GM12878 (cell line): ENCODE measurements around the gene MICALL2. TPM values are rescaled to one million over a fixed set of nuclear protein-coding genes. Genes with fewer than 3 reads are reported as not detected.

Source experiments
- ATAC-seq: fragments of 200-7000 bp; cut with Tn5 transposase; 3 replicates; pipeline ENCODE4 v1.9.1; 2020; ENCODE audit warnings: mild to moderate bottlenecking, moderate library complexity
- BruUV-seq: library from RNA; stranded (reverse); fragments of 400-500 nt; replicated peaks from 2 replicates; lab custom pipeline; 2021; lab: Mats Ljungman, UMichigan
- CTCF ChIA-PET: fragments of 300-600 bp; sonication (Branson Sonifier 250); formaldehyde crosslinking; extraction: SDS; loops from one replicate; lab custom pipeline; 2021; ENCODE audit warnings: inconsistent platforms; lab: Yijun Ruan, JAX
- POLR2A ChIA-PET: fragments of 350-600 bp; formaldehyde crosslinking; extraction: SDS; loops from one replicate; lab custom pipeline; 2021; ENCODE audit warnings: inconsistent platforms; lab: Charles Lee
- RAD21 ChIA-PET: fragments of 300-600 bp; sonication (Branson Sonifier 250); formaldehyde crosslinking; loops from one replicate; lab custom pipeline; 2023; ENCODE audit warnings: antibody characterized with exemption; ENCODE audit not compliant: unreplicated experiment; lab: Charles Lee
- SMC1A ChIA-PET: fragments of 300-600 bp; sonication (Branson Sonifier 250); formaldehyde crosslinking; loops from one replicate; lab custom pipeline; 2023; ENCODE audit not compliant: unreplicated experiment, uncharacterized antibody; lab: Charles Lee
- DNase-seq: peaks from one replicate; pipeline ENCODE4 v3.0.0-alpha.2; 2011; ENCODE audit warnings: low read depth, low spot score
- FAIRE-seq: peaks from 3 replicates; lab custom pipeline; 2011; peaks lifted over from hg19 to GRCh38; lab: Jason Lieb, UNC
- H2AFZ ChIP-seq: 2 replicates; pipeline ENCODE4 v1.6.0; 2011; ENCODE audit warnings: low read depth, low read length, control low read depth; ENCODE audit not compliant: control insufficient read depth
- H3K27ac ChIP-seq: 2 replicates; pipeline ENCODE4 v1.5.1; 2011; ENCODE audit warnings: control low read depth; ENCODE audit not compliant: control insufficient read depth, insufficient read depth
- H3K27me3 ChIP-seq, 2 experiments: replicated peaks in 1 of 2; 2 replicates each; pipeline versions ENCODE4 v1.6.0 to v1.6.1; 2011; ENCODE audit warnings: low read length in 1 of 2; ENCODE audit not compliant: control insufficient read depth in 2 of 2, insufficient read depth in 2 of 2
- H3K36me3 ChIP-seq, 2 experiments: 2 replicates each; pipeline ENCODE4 v1.5.1; 2011; ENCODE audit warnings: low read length in 1 of 2; ENCODE audit not compliant: control insufficient read depth in 2 of 2, insufficient read depth in 2 of 2
- H3K4me1 ChIP-seq: 2 replicates; pipeline ENCODE4 v1.6.1; 2011; ENCODE audit warnings: mild to moderate bottlenecking, low read length, moderate library complexity, mixed read lengths; ENCODE audit not compliant: control insufficient read depth, insufficient read depth
- H3K4me2 ChIP-seq: 2 replicates; pipeline ENCODE4 v1.6.0; 2011; ENCODE audit warnings: control low read depth; ENCODE audit not compliant: control insufficient read depth, insufficient read depth
- H3K4me3 ChIP-seq: fragments of 200-600 bp; sonication (generic); 2 replicates; pipeline ENCODE4 v1.5.1; 2016
- H3K79me2 ChIP-seq: 2 replicates; pipeline ENCODE4 v1.6.0; 2011; ENCODE audit warnings: low read length; ENCODE audit not compliant: control insufficient read depth, insufficient read depth
- H3K9ac ChIP-seq: 2 replicates; pipeline ENCODE4 v1.8.0; 2011; ENCODE audit warnings: low read length, control low read depth, mixed read lengths; ENCODE audit not compliant: control insufficient read depth, insufficient read depth
- H3K9me3 ChIP-seq: replicated peaks from 3 replicates; pipeline ENCODE4 v1.5.1; 2011; ENCODE audit warnings: mild to moderate bottlenecking, low read length; ENCODE audit not compliant: control insufficient read depth, insufficient read depth
- H4K20me1 ChIP-seq: 2 replicates; pipeline ENCODE4 v1.6.0; 2011; ENCODE audit not compliant: control insufficient read depth, insufficient read depth
- BACH1 ChIP-seq: fragments of 450-650 bp; IDR thresholded peaks from 2 replicates; pipeline ENCODE4 v1.6.1; 2017; ENCODE audit warnings: mild to moderate bottlenecking, borderline replicate concordance
- BRCA1 ChIP-seq: IDR thresholded peaks from 2 replicates; pipeline ENCODE4 v1.6.1; 2011; ENCODE audit warnings: low read depth, low read length, improper control_type of control experiment
- E2F4 ChIP-seq: IDR thresholded peaks from 2 replicates; pipeline ENCODE4 v1.6.1; 2012; ENCODE audit warnings: low read depth, low read length, improper control_type of control experiment
- EED ChIP-seq: sonication (generic); IDR thresholded peaks from 2 replicates; pipeline ENCODE4 v1.6.1; 2016; ENCODE audit warnings: antibody characterized with exemption, low read depth
- EP300 ChIP-seq, 2 experiments: fragments of 150-350 bp in 1 of 2; IDR thresholded peaks; 2 replicates each; pipeline ENCODE4 v1.6.1; 2011 to 2012; ENCODE audit warnings: low read depth in 2 of 2, low read length in 2 of 2, borderline replicate concordance in 1 of 2, improper control_type of control experiment in 1 of 2, inconsistent platforms in 1 of 2; ENCODE audit not compliant: control insufficient read depth in 1 of 2
- KAT2A ChIP-seq: conservative IDR thresholded peaks from 2 replicates; pipeline ENCODE4 v1.6.1; 2011; ENCODE audit warnings: low read depth, low read length; ENCODE audit not compliant: control insufficient read depth
- SIN3A ChIP-seq: IDR thresholded peaks from 2 replicates; pipeline ENCODE4 v1.6.1; 2012; ENCODE audit warnings: low read depth, low read length, improper control_type of control experiment
- TCF3 ChIP-seq: IDR thresholded peaks from 2 replicates; pipeline ENCODE4 v1.6.1; 2012; ENCODE audit warnings: low read depth, mild to moderate bottlenecking, low read length, borderline replicate concordance; ENCODE audit not compliant: insufficient read depth
- TCF7 ChIP-seq: IDR thresholded peaks from 2 replicates; pipeline ENCODE4 v1.6.1; 2014; ENCODE audit warnings: antibody characterized with exemption, borderline replicate concordance
- ZBED1 ChIP-seq: IDR thresholded peaks from 2 replicates; pipeline ENCODE4 v1.6.1; 2016; ENCODE audit warnings: borderline replicate concordance
- WGBS: methylation state at CpG from one replicate; pipeline ENCODE4 v1.1.6; 2016; ENCODE audit warnings: low lambda C conversion rate; ENCODE audit not compliant: insufficient replicate concordance, insufficient coverage; ENCODE audit errors: missing lambda C conversion rate; 5-methylcytosine and 5-hydroxymethylcytosine counted together
- in situ Hi-C: fragments of 300-500 bp; cut with MboI; formaldehyde crosslinking; loops from 9 replicates; pipeline ENCODE4 v1.14.3; 2018; ENCODE audit warnings: mixed read lengths
- intact Hi-C: fragments of 100-400 bp; cut with micrococcal nuclease; formaldehyde crosslinking; loops from one replicate; pipeline ENCODE4 v1.14.2; 2022; ENCODE audit not compliant: unreplicated experiment
- polyA plus RNA-seq, 11 experiments: library from polyadenylated mRNA; depleted of rRNA in 4 of 11; unstranded in 6 of 11; stranded (reverse) in 5 of 11; fragments of >200 nt; fragmentation: Nextera tagmentation in 4 of 11; fragmentation: Illumina TruSeq in 1 of 11; extraction: Ambion mirVana in 4 of 11; extraction: Trizol in 1 of 11; gene quantifications; 1 replicate in 1 of 11; 2 replicates in 10 of 11; pipeline versions ENCODE4 v1.2.1 to v1.2.3, GENCODE V29; 2011 to 2016; ENCODE audit warnings: inconsistent platforms in 2 of 11, missing spikeins in 2 of 11, low read depth in 1 of 11
- total RNA-seq, 4 experiments: library from RNA; depleted of rRNA in 3 of 4; stranded (reverse); fragments of >200 nt in 3 of 4; fragmentation: Illumina TruSeq in 1 of 4; extraction: Trizol in 1 of 4; gene quantifications; 2 replicates each; pipeline versions ENCODE4 v1.2.1 to v1.2.3, GENCODE V29; 2013 to 2021
- TF ChIP-seq, protein P1 (sequence below): fragments of 450-650 bp; IDR thresholded peaks from 2 replicates; pipeline ENCODE4 v1.6.1; 2016; ENCODE audit warnings: mild to moderate bottlenecking

Gene MICALL2
- total and polyA plus RNA-seq, 10 of the 15 experiments (the other 5 are each of a cell fraction or from before 2014, with no cell fraction given), result 0.04 to 1.7 (median 0.83) TPM; not detected in 3

DNA sequence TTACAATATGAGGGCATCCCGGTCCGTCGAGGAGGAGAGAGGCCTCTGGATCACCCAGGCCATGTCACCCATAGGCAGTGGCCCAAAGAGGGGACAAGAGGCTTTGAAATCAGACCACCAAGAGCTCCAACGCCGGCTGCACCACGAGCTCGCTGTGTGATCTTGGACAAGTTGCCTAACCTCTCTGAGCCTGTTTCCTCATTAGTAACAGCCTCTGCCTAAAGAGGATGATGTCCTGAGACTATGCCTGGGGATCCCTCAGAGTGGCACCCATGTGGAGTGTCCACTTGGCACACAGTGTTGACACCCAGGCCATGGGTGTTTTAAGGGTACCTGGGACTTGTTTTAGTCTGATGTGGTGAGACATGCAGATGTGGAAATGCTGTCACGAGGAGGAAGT is 50.8 kb downstream of the MICALL2 start:
- TF ChIP-seq ZBED1, result no peak
- TF ChIP-seq EP300 (IDR thresholded peaks at IDR 0.05; ENCODE audit: borderline replicate concordance in 1 of 2, control insufficient read depth in 1 of 2, low read depth in 2 of 2, low read length in 2 of 2), result no peak
- TF ChIP-seq BACH1, result no peak
- TF ChIP-seq SIN3A, result no peak
- TF ChIP-seq E2F4, result no peak
- TF ChIP-seq, protein P1, sequence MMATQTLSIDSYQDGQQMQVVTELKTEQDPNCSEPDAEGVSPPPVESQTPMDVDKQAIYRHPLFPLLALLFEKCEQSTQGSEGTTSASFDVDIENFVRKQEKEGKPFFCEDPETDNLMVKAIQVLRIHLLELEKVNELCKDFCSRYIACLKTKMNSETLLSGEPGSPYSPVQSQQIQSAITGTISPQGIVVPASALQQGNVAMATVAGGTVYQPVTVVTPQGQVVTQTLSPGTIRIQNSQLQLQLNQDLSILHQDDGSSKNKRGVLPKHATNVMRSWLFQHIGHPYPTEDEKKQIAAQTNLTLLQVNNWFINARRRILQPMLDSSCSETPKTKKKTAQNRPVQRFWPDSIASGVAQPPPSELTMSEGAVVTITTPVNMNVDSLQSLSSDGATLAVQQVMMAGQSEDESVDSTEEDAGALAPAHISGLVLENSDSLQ, result no peak
- no peak for TF ChIP-seq EED
- no peak for TF ChIP-seq TCF3
- TF ChIP-seq BRCA1, result no peak
- no peak for TF ChIP-seq KAT2A
- TF ChIP-seq TCF7, result no peak
- RAD21 ChIA-PET, result no interaction called here
- no peak overlapping the region for H2AFZ ChIP-seq
- no peaks in the 10 kb centered on the region; a peak in 1 of 4 replicates for H3K27me3 ChIP-seq
- DNase-seq (no peak), ATAC-seq (no peak), FAIRE-seq (no peak)
- H3K36me3 ChIP-seq, result no peaks in the 10 kb centered on the region
- WGBS, result 19% methylated on average over 8 of the region's 8 CpGs
- CTCF ChIA-PET, result no interaction called here
- POLR2A ChIA-PET, result no interaction called here
- H3K4me3 ChIP-seq, result no peak overlapping the region
- no peak overlapping the region for H3K27ac ChIP-seq
- no peaks in the 10 kb centered on the region for H3K9me3 ChIP-seq
- no peak overlapping the region for H3K9ac ChIP-seq
- SMC1A ChIA-PET, result no interaction called here
- no peak overlapping the region for H3K4me2 ChIP-seq
- no peaks in the 10 kb centered on the region for H3K79me2 ChIP-seq
- no TSS peak for BruUV-seq
- intact Hi-C loops, result no loop called here
- in situ Hi-C loops, result no loop called here
- no peaks in the 10 kb centered on the region for H4K20me1 ChIP-seq
- no peaks in the 10 kb centered on the region for H3K4me1 ChIP-seq
